DMS153 treated with DMSO at 0.1 percent for 48 hours (cell line): Measurements from ENCODE around the gene IFT122.
"Not testable (repeated sequence)": the region's sequence is repeated elsewhere in the genome, so short reads cannot be mapped to it uniquely, and the experiment has no call there.

Source experiments
- DNase-seq: peaks from one replicate; lab custom pipeline; 2025; ENCODE audit not compliant: unreplicated experiment; lab: John Stamatoyannopoulos, UW

Gene IFT122

DNA sequence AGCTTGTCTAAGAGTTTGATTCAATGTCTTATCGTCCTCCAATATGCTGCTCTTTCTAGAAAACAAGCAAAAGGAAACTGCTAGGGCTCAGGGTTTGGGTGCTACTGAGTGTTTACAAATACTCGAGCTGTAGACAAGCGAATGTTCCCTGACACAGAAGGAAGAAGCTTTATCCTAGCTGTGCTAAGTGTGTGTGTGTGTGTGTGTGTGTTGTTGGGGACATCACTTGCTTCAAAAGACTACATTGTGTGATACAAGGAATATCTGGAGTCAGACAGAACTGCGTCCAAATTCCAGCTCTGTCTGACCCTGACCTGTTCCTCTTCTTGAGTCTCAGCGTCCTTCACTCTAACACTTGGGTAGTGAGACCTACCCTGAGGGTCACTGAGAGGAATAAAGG, 54.5 kb downstream of the IFT122 start:
- not testable (repeated sequence) for DNase-seq

DNA sequence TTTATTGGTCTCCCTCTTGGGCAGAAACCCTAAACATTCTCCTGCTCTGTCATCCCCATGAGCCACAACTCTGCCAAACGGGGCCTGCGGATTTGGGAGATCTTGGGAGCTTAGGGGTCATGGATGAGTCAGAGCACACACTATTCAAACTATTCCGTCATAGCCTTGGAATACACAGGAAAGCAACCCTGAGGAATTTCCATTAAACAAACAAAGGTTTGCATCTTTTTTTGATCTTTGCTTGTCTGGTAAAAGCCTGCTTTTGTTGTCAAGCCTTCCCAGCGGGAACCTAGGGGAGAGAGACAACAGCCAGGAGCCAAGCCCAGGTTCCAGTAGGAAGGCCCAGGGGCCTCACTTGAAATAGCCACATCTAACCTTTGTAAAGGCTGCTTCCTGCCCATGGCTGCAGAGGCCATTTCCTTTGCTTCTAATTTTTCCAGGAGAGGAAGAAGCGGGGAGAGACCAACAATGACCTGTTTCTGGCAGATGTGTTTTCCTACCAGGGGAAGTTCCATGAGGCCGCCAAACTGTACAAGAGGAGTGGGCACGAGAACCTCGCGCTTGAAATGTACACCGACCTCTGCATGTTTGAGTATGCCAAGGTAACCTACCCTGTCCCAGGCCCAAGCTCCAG, 55.1 kb downstream of the IFT122 start:
- DNase-seq = not testable (repeated sequence)

- not testable (repeated sequence) for DNase-seq
These were observed 57.9 kb downstream of the IFT122 start for GRCh38 chr3:129497876-129498275.

- not testable (repeated sequence) for DNase-seq
These were observed 58.8 kb downstream of the IFT122 start for GRCh38 chr3:129498603-129499488.

- DNase-seq = not testable (repeated sequence)
These were observed 59.7 kb downstream of the IFT122 start for GRCh38 chr3:129499604-129500333.

GRCh38 chr3:129500334-129500658, 60.3 kb downstream of the IFT122 start:
- DNase-seq = no peak

DNA sequence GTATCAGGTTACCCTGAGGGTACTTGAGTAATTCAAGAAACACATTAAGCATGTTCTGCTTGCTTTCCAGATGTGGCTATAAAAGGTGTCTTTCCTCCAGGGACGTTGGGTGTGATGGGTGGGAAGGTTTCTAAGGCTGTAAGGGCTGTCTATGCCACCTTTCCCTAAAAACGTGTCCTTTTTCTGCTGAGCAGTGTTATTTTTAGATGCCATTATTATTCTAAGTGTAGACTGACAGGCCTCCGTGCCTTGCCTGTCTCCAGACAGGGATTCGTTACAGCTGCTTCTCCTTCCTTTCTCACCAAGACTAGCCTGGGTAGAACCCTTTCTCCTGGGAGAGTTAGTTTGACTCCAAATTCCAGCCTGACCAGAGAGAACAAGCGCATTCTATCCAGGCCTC, 61.6 kb downstream of the IFT122 start:
- no peak for DNase-seq

DNA sequence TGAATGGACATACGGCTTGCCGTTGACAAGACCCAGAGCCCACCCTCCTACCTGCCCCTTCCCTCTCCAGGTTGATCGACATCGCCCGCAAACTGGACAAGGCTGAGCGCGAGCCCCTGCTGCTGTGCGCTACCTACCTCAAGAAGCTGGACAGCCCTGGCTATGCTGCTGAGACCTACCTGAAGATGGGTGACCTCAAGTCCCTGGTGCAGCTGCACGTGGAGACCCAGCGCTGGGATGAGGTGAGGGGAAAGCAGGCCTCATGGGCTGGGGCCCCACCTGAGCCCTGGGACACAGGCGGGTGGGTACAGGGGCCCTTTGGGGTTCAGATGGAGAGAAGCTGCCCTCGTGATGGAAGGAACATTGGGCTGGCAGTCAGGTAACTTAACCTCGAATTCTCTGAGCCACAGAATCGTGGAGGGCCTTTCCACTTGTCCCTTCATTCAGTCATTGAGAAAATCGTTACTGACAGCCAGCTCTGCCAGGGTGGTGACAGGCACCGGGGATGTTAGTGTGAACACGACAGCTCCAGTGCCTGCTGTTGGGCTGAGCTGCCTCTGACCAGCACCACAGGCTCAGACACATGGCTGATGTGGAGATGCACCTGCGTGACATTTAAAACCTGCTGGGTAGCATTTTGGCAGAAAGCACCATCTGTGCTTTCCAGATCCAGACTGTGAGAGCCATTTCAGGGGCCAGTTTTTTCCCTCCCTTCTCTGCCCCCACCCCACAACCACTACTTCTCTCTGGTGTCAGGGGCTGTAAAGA, 62.8 kb downstream of the IFT122 start:
- no peak for DNase-seq

GRCh38 chr3:129503471-129504291, 63.7 kb downstream of the IFT122 start:
- no peak for DNase-seq

DNA sequence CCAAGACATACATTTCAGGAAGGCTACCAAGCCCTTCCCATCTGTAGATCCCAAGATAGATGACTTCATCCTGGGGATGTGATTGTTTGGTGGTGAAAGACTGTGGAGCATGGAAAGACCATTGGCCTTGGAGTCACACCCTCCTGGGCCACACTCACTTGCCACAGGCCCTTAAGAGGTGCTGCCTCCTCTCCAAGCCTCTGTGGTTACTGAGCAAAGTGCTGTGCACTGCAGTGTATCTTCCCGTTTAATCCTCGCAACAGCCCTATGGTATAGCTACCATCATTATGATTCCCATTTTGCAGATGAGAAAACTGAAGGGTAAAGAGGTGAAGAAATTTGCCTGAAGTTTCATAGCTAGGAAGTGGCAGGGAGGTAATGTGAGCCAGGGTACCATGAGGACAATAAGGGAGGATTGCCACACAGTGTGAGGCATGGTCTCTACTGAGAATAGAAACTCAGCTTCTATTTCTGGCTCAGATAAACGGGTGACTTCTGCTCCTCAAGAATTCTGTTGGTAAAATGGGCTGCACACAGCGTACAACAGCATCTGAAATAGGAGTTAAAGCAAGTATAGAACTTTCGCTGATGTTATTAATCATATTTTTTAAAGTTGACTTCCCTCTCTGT, 64.6 kb downstream of the IFT122 start:
- no peak for DNase-seq

DNA sequence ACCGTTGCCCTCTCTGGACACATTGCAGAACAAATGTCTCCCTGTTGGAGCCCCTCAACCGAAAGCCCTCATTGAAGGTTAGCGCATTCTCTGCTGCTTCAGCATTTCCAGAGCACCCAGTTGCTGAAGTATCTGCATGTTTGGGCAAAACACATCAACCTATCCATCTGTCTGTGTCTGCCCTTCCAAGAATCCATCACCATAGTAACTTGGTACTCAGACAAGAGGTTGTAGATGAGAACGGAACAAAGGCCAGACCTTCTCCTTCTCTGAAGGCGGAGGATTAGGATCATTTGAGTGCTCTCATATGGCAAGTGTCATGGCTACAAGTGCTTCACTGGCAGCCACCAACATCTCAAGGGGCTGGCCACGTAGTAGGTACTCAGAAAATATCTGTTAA, 65.3 kb downstream of the IFT122 start:
- DNase-seq = no peak

DNA sequence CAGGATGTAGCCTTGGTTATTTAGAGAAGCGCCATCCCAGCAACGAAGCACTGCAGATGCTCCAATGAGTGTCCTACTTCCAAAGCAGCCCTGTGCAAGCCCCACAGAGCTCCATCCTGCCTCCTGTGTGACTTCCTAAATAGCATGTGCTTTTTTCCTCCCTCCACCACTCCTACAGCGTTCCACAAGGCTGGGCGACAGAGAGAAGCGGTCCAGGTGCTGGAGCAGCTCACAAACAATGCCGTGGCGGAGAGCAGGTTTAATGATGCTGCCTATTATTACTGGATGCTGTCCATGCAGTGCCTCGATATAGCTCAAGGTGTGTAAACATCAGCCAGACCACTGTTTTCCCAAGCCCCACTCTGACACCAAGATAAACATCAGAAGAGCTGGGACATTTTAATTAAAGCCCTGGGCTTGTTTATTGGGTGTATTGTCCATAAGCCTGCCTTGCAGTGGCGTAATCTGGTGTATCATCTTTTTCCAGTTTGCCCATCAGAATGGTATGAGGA, 66.3 kb downstream of the IFT122 start:
- DNase-seq = peak; percentile 87

DNA sequence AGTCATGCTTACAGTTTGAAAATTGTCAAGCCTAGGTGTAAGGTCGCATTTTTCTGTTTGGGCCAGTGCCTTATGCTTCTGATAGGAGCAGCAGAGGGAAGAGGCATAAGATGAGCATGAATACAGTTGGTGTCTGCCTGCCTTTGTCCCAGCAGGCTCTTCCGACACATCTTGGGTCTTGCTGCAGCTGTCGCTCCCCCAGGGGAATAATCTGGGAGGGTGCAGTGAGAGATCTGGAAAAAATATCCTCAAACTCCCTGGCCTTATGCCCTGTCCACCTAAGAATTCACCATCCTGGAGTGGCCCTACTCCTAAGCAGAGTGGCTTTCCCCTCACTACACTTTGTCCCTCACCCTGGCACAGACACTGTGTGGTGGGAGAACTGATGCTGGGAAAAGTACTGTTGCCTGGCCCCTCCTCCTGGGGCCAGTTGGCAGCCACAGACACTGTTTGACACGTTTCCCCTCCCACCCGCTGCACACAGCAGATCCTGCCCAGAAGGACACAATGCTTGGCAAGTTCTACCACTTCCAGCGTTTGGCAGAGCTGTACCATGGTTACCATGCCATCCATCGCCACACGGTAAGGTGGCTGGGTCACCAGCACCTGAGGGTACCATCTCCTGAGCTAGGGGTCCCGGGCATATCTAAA, 67.3 kb downstream of the IFT122 start:
- DNase-seq = no peak

DNA sequence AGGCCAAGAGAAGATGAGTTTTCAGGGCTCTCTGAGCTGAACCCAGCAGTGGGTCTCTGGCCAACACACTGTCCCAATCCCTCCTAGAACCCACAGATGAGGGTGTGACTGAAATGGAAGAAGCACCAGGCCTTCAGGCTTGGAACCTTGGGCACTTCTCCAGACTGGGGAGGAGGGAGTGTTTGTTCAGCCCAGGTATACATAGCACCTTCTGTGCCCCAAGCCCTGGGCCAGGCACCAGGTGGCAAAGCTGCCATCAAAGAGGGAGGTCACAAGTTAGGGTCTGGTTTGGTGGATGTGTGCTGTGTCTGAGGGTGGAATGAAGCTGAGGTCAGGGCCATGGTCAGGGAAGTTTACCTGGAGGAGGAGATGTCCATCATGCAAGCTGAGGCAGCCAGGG, 72.6 kb downstream of the IFT122 start:
- no peak for DNase-seq

DNA sequence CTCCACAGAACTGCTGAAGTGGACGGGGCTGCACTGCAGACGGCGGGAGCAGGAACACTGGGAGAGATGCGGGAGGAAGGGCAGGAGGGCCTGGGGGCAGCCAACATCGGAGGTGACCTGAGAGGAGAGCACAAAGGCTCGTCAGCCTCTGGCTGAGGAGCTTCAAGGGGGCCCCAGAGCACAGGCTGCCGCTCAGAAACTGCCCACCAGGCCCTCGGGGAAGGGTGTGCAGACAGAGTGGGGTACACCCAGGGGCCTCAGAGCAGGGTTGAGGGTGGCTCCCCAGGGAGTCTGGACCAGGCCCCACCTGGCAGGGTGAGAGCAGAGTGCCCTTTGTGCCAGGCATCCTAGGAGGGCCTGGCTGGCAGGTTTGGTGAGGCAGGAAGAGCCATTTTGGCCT, 73.7 kb downstream of the IFT122 start:
- no peak for DNase-seq

DNA sequence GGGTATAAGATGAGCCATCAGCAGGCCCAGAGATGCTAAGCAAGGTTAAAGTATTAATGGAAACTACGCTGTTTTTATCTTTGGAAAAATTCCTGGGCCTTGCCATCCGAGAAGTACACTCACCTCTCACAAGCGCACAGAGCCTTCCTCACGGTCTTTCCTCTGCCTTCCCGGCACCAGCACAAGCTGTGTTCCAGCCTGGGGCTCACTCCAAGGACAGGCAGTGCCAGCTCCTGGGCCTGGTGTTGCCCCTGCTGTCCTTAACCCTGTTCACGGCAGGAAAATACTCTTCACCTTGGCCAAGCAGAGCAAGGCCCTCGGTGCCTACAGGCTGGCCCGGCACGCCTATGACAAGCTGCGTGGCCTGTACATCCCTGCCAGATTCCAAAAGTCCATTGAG, 74.1 kb downstream of the IFT122 start:
- no peak for DNase-seq

DNA sequence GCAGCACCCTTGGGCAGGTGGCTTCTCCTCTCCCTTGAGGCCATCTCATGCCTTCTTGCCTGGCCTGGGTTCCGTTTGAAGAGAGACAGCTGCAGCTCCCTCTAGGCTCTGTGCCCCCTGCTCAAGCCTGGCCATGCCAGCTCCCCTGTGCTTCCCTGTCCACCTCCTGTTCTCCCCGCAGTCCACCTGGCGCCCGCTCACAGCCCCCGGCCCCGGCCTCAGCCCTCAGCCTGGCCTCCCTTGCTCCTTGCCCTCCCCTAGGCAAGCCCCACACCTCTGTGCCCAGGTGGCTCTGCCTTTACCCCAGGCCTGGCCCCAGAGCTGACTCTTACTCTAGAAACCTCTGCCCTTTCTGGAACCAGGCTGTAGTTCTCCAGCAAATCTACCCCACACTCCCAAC, 74.5 kb downstream of the IFT122 start:
- no peak for DNase-seq

DNA sequence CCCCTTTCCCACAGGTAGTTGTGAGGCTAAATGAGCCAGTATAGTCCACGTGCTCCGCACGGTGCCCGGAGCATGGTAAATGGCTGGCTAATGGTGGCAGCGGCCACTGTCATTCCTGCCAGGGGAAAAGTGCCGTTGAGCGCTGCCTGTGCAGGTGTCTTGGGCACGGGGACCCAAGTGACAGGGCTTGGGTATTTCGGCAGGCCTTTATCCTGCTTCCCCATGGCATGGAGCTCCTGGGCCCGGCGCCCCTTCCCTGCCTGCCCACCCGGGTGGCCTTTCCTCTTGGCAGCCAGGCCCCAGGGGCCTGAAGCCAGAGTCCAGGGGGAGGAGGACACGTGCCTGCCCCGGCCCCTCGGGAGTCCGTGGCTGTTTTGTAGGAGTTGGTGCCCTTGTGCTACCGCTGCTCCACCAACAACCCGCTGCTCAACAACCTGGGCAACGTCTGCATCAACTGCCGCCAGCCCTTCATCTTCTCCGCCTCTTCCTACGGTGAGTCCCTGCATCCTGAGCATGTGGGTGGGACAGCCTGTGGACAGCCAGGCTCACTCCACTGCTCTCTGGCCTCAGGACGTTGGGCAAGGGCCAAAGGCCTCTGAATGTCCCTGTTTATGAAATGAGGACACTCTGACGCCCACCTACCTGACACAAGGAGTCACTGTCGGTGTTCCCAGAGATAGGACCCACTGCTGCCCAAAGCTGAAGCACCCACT, 75.2 kb downstream of the IFT122 start:
- DNase-seq = not testable (repeated sequence)
